NCI-H345 treated with DMSO at 0.1 percent for 48 hours (cell line): ENCODE results near the gene SIAE.

Source experiments
- DNase-seq: peaks from one replicate; lab custom pipeline; 2025; ENCODE audit not compliant: unreplicated experiment; lab: John Stamatoyannopoulos, UW

The SIAE gene

DNA sequence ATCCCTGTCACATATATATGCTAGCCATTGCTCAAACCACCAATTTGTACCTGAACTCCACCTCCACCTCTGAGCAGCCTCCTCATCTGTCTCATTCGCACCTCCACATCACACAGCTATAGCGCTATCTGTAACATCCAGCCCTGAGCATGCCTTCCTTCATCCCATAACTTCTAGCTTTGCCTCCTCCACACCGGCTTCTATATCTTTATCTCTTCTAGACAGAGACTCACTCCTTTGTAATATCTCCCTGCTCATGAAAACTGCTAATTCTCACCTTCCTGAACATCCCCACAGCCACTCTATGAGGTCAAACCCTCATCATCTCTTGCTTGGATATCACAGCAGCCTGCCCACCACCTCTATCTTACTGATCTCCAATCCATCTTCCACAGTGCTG is 5.9 kb downstream of the SIAE start:
- no peak for DNase-seq

DNA sequence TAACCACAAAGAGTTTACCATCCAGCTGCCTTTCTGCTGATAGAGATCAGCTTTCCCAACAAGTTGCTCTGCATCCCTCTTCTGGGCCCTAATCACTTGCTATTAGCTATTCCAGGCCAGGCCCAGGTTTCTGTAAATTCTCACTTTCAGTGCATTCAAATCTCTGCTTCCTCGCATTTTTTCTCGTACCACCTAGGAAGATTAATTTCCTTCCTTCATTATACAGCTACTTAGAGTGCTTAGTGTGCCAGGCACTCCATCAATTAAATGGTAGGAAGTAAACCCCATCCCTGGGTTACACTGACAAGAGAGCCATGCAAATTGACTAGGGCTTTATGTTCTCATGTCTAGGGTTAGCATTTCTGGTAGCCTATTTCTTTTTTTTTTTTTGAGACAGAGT is 9.7 kb downstream of the SIAE start:
- DNase-seq = no peak

DNA sequence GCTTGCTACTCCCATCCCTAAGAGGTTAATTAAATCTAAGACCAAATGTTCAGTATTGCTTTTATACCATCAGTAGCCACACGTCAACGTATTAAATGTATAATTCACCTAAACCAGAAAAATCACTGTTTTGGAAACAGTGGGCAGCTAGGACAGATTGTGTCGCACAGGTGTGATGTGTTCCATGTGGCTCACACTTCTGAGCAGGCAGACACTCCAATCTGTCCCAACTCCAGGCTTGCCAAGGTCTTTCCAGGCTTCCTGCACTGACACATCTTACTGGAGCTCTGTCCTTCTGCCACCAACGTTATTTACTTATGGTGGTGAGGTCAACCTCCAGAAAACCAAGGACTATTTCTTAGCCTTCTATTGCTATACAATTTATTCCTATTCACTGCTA is 11.4 kb downstream of the SIAE start:
- DNase-seq = no peak

DNA sequence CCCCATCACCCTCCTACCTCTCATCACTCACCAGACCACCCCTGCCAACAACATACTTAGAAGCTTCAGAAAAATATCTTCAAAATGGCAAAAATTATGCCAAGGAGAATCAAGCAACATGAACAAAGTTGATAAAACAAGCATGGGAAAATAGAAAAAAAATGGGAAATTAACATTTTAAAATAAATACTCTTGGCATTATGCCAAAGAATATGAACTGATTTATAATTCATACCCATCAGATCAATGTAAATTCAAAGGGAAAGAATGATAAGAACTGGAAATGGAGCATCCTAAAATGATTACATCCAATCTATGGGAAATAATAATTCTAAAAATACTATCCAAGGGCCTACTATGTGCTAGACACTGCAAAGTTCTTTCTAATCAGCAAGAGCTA is 12.0 kb downstream of the SIAE start:
- no peak for DNase-seq

DNA sequence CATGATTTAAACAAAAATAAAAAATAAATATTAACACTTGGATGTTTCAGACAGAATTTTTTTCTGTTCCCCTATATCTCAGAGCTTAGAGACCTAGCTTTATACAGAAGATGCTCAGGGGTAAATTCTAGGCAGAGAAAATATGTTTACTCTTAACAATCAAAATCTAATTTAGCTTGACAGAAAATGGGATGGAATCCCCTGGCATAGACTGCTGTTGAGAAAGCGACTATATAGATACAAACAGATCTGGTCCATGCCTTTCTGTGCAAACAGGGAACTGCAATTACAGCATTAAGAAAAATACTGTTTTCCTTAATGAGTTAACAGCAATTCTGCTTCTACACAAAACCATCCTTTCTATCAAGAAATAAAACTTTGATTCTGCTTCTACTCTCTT is 14.6 kb downstream of the SIAE start:
- DNase-seq = no peak

DNA sequence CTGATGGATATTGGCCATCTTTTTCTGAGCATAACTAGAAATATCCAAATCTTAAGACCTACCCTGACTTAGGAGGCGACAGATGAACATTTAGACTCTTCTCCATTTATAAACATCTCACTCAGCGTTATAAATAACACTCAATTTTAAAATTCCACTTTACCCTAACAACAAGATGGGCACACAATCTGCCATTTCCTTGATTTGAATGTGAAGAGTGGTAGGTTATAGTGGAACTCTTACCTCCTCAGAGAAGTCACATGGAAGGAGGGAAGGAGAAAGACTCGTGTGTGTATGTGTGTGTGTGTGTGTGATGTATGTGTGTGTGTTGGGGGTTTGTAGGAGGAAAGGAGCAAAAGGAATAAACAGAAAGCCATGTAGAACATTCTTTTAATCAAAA is 15.0 kb downstream of the SIAE start:
- DNase-seq = no peak

DNA sequence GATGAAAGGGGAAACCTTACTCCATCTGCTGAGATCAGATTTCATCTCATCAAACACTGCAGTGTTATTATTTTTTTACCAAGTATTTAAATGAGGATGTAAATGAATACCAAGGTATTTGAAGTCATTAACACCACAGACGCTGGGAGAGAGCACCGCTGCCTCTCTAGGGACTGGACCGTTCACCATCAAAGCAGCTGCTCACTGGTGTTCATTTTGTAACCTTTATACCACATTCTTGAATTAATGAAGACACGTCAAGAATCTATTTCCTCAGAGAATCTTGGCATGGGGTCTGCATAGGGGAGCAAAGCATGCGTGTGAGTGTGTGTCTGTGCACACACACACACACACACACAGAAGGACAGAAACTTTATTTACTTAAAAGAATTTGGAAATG is 15.6 kb downstream of the SIAE start:
- DNase-seq = no peak

DNA sequence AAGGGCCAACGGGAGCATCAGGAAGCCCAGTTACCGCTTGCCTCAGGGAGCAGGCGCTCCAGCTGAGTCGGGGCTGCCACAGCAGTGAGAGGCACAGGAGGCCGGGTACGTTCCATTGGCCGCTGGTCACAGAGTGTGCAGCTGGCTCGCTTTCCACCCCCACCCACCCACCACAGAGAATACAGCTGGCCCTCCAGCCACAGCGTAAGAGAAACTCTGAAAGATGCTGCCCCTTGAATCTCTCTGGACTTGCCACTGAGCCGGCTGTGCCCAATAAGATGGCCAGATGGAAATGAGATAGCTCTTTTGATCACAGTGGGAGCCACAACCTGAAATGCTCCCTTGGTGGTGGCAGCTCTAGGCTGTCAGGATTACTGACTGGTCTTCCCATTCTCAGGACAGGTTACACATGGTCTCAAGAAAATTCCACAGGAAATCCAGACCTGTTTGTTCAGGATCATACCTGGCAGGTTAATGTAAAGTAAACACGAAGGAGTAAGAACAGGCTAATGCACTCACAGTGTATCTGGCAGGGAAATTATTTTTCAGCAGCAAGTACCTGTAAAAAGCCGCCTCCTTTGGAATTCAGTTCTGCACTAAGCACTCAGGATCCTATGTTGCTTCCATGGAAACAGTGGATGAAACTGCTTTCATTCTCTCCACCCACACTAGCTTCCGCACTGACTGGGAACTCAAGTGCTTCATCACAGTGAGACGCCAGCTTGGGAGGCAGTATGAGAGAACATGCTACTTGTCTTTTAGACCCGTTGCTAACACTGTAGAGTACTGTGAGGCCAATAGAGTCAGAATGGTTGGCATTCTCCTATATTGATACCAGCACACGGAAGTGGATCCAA is 16.5 kb downstream of the SIAE start:
- peak; percentile 19 for DNase-seq

DNA sequence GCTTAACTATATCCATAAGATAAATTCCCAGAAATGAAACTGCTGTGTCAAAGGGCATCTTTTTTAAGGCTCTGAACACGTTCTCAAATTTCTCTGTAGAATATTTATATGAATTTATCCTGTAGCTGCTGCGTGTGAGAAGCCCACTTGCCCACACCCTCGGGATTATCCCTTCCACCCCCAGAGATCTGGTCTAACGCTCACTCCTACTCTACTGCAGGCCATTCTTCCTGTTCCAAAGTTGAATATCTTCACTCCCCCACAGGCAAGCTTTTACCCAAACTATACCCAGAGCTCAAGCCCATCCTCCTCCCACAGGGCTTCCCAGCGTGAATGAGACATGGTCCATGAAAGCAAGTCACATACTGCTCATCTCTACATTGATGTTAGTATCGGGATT is 24.9 kb downstream of the SIAE start:
- DNase-seq = no peak

DNA sequence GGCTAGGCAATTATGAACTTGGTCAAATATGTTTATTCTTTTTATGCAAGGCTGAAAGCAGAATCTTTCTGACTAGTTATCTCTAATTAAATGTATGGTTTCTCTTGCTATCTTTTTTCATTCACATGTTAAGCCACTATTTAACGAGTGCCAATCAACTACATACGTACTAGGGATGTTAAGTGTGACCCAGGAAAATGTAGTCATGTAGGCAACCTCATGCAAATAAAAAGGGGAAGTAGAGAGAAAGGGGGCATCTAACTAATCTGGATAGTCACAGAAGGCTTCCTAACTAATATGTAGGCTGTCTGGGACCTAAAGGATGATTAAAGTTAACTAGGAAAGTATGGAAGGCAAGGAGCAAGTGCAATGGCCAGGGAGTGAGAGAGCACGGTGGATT is 27.4 kb downstream of the SIAE start:
- DNase-seq = no peak

DNA sequence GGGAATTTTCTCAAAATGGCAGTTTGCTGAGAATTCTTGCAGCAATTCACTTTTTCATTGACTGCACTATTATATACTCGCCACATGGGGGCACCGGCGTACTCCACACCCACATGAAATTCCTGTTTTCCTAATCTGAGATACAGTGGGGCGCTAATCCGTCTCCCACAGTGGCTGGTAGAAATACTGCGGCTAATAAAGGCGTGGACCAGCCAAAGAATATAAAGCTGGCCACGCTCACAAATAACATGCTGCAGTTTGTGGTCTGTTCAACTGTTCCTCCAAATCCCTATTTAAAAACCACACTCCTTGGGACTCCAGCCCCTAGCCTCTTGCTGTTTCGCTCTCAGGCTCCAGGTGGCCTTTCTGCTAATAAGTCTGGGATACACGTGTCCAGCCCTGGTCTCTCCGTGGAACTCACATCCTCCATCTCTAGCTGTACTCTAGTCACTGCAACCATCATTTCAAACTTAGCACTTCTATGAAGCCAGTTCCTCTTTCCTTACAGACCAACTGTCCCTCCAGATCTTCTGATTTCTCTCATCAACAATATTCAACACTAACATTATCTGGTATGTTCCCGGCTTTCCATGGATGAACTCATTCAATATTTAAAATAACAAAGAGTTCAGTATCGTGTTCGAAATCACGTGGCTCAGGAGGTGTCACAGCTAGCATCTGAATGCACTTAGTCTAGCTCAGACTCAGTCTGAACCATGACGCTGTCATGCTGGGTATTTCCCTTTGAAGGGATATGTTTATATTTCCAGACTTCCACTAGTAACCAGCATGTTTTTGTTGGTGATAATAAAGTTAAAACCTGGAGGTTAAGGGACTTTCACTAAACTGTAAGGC is 28.9 kb downstream of the SIAE start:
- peak; percentile 43 for DNase-seq

DNA sequence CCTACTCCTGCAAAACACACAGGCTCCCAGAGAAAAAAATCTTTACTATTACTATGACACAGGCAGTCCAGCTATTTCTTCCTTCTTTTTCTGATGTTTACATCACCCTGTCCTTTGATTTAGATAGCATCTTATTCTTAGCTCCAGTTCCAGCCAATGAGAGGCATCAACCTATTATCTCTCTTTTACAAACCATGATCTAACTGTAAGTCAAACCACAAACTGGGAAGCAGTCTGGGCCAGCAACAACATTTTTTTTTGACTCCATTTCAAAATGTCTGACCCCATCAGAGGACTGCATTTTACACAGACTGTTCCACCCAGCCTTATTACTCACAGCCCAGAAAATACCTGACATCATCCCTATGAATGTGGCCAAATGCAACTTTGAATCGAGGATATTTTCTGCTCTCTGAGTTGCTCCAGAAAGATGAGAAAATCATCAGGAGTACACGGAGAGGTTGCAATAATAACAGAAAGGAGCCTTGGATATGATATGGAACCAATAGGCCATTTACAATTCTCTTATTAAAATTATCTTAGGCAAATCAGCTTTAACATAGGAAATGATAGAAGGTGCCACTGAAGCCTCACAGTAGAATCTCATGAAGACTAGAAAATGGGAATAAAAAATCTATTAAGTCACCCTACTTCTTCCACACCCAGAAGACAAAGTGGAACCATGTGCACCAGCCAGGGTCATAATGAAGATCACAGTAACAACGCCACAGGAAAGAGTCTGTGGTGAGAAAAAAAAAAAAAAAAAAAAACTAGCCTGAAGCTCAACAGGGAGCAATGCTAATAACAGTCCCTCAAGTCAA is 29.7 kb downstream of the SIAE start:
- no peak for DNase-seq

DNA sequence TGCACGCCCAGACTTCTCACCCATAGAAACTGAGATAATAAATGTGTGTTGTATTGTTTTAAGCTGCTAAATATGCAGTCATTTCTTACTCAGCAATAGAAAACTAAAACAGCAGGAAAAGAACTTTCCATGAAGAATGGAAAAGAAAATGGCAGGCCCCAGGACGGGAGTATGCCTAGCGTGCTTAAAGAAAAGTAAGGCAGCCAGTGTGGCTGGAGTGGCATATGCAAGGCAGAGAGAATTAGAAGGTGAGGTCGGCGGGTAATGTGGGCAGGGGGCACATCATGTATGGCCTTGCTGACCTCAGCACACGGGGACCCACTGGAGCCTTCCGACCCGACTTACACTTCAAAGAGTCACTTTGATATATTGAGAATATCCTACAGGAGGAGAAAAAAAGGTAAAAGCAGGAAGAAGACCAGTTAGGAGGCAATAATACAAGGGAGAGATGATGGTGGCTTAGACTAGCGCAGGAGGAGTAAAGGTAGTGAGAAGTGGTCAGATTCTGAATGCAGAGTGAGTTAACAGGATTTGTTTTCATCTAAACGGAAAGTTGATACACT is 30.4 kb downstream of the SIAE start:
- DNase-seq = no peak

DNA sequence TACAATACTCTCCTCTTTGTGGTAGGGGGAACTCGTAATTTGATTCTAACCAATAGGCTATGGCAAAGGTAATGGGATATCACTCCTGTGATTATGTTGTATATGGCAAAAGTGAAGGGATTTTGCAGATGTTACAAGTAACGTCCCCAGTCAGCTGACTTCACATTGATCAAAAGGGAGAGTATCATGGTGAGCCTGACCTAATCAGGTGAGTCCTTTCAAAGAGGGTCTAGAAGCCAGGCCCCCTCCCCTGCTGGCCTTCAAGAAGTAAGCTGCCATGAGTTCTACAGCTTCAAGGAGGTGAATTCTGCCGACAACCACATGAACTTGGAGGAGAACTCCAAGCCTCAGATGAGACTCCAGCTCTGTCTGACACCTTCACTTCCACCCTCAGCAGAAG is 30.9 kb downstream of the SIAE start:
- DNase-seq = no peak

DNA sequence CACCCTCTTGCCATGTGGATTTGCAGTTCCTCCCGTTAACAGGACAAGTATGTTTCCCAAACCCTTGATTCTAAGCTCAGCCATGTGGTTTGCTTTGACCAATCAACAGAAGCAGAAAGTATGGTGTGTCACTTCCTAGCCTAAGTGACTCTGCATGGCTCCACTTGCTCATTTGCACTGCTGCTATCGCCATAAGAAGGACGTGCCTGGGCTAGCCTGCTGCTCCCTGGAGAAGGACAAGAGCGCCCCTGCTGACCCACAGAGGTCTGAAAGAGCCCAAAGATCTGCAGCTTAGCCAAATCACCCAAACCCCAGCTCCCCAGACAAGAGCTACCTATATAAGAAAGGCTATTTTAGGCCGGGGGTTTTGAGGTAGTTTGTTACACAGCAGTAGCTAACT is 32.9 kb downstream of the SIAE start:
- DNase-seq = no peak

DNA sequence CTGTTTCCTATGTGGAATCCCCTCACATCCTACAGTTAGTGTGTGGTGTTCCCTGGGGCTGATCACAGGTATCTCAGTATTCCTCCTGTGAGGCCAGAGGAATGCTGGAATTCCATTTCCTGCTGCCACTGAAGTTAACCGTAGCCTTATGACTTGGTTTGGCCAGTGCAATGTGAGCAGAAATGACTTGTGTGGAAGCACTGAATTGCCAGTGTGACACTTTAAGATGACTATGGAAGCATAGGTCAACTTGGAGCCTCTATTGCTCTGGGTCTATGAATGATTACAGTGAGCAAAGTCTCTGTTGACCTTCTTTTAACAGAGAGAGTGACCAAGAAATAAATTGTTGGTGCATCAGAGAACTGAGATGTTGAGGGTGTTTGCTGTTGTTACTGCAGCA is 34.4 kb downstream of the SIAE start:
- DNase-seq = no peak

DNA sequence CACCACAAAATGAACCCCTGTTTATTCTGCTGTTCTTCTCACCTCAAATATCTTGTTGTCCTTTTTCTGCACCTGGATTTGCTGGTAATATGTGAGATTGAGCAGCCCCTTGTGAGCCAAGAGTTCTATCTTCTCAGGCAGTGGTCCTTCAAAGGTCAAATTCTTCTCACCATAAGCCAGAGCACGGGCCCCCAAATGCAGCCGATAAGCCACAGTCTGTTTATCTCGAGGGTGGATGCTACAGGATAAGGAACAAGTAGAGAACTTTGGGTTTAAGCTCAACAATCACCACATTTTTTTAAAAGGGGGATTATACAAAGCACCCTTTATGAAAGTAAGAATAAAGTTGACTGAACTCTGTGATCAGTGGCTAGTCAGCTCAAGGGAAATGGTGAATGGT is 35.0 kb downstream of the SIAE start:
- no peak for DNase-seq

DNA sequence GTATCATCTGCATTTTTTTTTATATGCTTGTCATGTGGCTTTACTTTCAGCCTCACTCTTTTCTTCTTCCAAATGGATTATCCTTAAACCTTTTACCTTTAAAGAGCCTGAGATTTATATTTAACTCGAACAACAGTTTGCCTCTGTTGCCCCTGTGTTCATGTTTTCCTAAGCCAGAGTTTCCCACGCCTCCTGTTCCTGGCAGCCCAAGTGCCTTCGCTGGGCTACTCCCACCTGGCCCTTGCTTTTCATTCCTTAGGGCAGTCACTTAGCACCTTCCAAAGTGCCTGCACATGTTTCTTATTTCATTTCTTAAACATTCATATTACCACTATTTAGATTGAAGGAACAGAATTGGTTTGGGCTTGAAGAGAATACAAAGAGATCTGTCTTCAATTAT is 37.6 kb downstream of the SIAE start:
- DNase-seq = no peak

DNA sequence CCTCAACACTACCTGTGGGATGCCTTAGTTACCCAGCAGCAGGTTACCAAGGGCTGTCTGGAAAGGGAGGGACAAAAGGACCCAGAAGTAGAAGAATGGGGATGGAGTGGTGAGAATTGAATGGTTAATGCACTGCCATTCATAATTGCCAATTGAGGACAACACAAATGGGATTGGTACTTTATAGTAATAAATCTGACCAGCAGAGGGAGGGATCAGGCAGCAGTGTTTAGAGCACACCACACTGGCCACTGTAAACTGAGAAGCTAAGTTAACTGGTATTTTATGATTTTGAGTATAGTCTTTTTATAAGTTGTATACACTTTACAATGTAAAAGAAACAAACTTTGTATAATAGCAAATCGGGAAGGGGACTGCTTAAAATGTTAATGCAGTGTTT is 40.2 kb downstream of the SIAE start:
- no peak for DNase-seq

DNA sequence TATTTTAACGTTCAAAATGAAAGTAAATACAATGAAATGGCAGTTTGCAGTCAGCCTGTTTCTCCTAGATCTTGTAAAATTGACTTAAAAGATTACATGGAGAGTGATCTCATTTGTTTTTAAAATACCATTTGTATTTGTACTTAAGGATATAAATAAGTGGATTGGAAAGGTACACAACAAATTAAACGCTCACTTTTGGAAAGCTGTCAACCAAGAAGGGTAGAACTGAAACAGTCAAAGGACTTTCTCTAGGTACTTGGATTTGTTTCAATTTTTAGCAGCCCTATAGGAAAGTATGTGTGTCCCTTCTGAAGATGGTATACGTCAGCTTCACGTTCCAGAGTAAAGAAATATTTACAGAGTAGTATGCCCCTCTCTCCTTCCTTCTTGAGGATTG is 43.6 kb downstream of the SIAE start:
- DNase-seq = no peak

DNA sequence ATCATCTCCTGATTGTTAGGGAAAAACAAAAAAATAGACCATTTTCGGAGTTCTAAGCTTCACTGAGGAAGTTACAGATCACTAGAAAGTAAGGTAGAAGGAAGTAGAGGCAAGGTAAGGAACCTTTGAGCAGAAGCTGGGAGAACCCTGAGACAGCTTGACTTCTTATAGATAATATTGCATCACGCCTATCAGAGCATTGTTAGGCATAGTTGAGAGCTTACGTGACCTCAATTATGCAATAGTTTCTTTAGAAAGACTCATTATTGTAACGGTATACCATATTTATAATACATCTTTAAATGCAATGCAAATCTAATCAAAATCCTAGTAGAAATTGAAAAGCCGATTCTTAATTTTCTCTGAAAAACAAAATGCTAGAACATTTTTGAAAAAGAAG is 46.0 kb downstream of the SIAE start:
- DNase-seq = no peak
